Endothelial cell (in vitro differentiated cells): ENCODE results near the gene NBEA. TPM values are rescaled to one million over a fixed set of nuclear protein-coding genes. Genes with fewer than 3 reads are reported as not detected.

Experiments
- DNase-seq: peaks from one replicate; pipeline ENCODE4 v3.0.0; 2021; ENCODE audit warnings: low spot score
- H3K27ac Mint-ChIP-seq: one replicate; pipeline ENCODE4 v1.8.0; 2021; ENCODE audit warnings: mixed read lengths, inconsistent platforms; ENCODE audit not compliant: unreplicated experiment
- H3K27me3 Mint-ChIP-seq: one replicate; pipeline ENCODE4 v1.8.0; 2021; ENCODE audit warnings: mild to moderate bottlenecking, moderate library complexity, mixed read lengths, inconsistent platforms; ENCODE audit not compliant: unreplicated experiment
- H3K36me3 Mint-ChIP-seq: one replicate; pipeline ENCODE4 v1.8.0; 2021; ENCODE audit warnings: mild to moderate bottlenecking, low read depth, mixed read lengths, inconsistent platforms; ENCODE audit not compliant: unreplicated experiment
- H3K4me1 Mint-ChIP-seq: one replicate; pipeline ENCODE4 v1.8.0; 2021; ENCODE audit warnings: mild to moderate bottlenecking, mixed read lengths, inconsistent platforms; ENCODE audit not compliant: unreplicated experiment
- H3K4me3 Mint-ChIP-seq: one replicate; pipeline ENCODE4 v1.8.0; 2021; ENCODE audit warnings: mild to moderate bottlenecking, mixed read lengths, inconsistent platforms; ENCODE audit not compliant: unreplicated experiment
- H3K9me3 Mint-ChIP-seq: one replicate; pipeline ENCODE4 v1.8.0; 2021; ENCODE audit warnings: mixed read lengths, inconsistent platforms; ENCODE audit not compliant: unreplicated experiment
- long read RNA-seq: library from polyadenylated mRNA; unstranded; transcript quantifications from one replicate; pipeline ENCODE4 v2.0.0, GENCODE V29; 2020; ENCODE audit not compliant: unreplicated experiment
- total RNA-seq: library from RNA; stranded (reverse); fragmentation: NEBNext Ultra II Directional; extraction: Animal tissue kit (Norgen Biotek cat#: 25700); gene quantifications from one replicate; pipeline ENCODE4 v1.2.1, GENCODE V29; 2021; ENCODE audit not compliant: unreplicated experiment
- TF ChIP-seq, protein P1 (sequence below): fragments of 200-600 bp; sonication (generic); IDR thresholded peaks from one replicate; pipeline ENCODE4 v1.5.0; 2021; ENCODE audit warnings: antibody characterized with exemption; ENCODE audit not compliant: unreplicated experiment

NBEA gene, protein sequence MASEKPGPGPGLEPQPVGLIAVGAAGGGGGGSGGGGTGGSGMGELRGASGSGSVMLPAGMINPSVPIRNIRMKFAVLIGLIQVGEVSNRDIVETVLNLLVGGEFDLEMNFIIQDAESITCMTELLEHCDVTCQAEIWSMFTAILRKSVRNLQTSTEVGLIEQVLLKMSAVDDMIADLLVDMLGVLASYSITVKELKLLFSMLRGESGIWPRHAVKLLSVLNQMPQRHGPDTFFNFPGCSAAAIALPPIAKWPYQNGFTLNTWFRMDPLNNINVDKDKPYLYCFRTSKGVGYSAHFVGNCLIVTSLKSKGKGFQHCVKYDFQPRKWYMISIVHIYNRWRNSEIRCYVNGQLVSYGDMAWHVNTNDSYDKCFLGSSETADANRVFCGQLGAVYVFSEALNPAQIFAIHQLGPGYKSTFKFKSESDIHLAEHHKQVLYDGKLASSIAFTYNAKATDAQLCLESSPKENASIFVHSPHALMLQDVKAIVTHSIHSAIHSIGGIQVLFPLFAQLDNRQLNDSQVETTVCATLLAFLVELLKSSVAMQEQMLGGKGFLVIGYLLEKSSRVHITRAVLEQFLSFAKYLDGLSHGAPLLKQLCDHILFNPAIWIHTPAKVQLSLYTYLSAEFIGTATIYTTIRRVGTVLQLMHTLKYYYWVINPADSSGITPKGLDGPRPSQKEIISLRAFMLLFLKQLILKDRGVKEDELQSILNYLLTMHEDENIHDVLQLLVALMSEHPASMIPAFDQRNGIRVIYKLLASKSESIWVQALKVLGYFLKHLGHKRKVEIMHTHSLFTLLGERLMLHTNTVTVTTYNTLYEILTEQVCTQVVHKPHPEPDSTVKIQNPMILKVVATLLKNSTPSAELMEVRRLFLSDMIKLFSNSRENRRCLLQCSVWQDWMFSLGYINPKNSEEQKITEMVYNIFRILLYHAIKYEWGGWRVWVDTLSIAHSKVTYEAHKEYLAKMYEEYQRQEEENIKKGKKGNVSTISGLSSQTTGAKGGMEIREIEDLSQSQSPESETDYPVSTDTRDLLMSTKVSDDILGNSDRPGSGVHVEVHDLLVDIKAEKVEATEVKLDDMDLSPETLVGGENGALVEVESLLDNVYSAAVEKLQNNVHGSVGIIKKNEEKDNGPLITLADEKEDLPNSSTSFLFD (N-terminal part only)
- 11.7 TPM for total RNA-seq
- long read RNA-seq, partial matches to known transcripts: 1 of 1 reads
- long read RNA-seq, other reads (novel, unspliced or antisense): 0 of 1 reads

DNA sequence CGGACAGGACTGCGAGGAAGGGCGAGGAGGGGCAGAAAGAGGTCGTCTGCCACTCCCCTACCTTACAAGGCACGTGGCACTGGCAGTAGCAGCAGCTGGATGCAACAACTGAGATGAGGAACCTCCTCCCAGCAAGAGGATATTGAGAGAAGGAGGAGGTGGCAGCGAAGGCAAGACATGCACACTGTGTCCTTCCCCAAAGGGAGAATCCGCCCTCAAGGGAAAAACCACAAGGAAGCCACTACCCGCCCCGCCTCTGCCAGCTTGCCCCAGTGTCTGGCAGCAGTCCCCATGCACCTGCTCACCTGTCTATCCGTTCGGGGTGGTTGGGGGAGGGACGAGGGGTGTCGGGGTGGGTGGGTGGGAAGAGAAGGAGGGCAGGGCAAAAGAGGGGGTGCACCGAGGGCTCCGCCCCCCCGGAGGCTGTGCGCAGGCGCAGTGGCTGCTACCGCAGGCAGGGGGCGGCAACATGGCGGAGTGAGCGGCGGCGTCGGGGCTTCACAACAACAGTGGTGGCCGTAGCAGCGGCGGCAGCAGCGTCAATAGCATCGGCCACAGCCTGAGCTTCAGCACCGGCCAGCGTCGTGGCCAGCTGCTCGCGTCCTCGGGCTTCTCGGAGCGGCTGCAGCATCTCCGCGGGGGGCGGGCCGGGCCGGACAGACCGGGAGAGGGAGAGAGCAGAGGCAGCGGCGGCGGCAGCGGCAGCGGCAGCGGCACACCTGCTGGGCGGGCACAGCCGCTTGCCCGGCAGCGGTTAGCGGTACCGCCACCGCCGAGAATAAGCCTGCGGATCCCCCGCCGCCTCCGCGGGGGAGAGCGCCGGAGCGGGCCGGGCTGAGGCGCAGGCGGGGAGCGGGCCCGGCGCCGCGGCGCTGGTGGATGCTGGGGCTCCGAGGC lies at the start of gene NBEA:
Gene NBEA (plus strand): TSS at position 436 of the 897 bp plus-strand sequence. CDS start 551 bp downstream, outside the sequence.
- TF ChIP-seq, protein P1, sequence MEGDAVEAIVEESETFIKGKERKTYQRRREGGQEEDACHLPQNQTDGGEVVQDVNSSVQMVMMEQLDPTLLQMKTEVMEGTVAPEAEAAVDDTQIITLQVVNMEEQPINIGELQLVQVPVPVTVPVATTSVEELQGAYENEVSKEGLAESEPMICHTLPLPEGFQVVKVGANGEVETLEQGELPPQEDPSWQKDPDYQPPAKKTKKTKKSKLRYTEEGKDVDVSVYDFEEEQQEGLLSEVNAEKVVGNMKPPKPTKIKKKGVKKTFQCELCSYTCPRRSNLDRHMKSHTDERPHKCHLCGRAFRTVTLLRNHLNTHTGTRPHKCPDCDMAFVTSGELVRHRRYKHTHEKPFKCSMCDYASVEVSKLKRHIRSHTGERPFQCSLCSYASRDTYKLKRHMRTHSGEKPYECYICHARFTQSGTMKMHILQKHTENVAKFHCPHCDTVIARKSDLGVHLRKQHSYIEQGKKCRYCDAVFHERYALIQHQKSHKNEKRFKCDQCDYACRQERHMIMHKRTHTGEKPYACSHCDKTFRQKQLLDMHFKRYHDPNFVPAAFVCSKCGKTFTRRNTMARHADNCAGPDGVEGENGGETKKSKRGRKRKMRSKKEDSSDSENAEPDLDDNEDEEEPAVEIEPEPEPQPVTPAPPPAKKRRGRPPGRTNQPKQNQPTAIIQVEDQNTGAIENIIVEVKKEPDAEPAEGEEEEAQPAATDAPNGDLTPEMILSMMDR: peak; percentile 44
- H3K36me3 Mint-ChIP-seq: no peaks in the 10 kb centered on the region
- no peak within 1 kb of the TSS for H3K27ac Mint-ChIP-seq
- peak within 1 kb of the TSS; percentile 94 for H3K4me3 Mint-ChIP-seq
- peaks cover 7% of the 10 kb centered on the region for H3K27me3 Mint-ChIP-seq
- no peaks in the 10 kb centered on the region for H3K9me3 Mint-ChIP-seq
- DNase-seq: peak; percentile 81
- H3K4me1 Mint-ChIP-seq: peaks cover 22% of the 10 kb centered on the region

DNA sequence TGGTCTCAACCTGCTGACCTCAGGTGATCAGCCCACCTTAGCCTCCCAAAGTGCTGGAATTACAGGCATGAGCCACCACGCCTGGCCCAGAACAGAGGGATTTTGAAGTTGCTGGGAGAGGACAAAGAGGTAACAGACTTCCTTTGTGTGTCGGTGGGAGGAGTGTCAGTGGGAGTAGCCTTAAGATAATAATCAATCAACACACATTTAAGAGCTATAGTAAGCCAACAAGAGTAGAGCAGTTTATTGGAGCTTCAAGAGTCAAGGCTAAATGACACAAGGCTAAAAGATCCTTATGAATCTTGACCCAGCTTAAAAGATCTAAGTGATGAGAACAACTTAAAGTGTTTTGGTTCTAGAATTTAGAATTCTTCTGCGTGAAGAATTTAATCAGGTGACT lies 47.3 kb upstream of the NBEA start:
- DNase-seq: no peak
- Mint-ChIP-seq H3K9me3 (no peaks in the 10 kb centered on the region), H3K4me1 (no peaks in the 10 kb centered on the region), H3K27ac (no peak overlapping the region), H3K4me3 (no peak overlapping the region), H3K36me3 (no peaks in the 10 kb centered on the region), H3K27me3 (peaks cover 1% of the 10 kb centered on the region)
- TF ChIP-seq, protein P1: no peak

DNA sequence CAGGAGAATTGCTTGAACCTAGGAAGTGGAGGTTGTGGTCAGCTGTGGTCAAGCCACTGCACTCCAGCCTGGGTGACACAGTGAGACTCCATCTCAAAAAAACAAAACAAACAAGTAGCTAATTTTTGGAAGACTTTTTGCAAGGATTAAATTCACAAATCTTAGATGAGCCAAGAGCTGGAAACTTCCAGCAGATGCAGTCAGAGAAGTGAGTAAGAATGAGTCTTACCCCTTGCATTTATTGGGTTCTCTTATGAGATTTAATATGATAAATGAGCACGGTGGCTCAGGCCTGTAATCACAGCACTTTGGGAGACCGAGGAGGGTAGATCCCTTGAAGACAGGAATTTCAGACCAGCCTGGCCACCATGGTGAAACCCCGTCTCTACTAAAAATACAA lies 44.9 kb upstream of the NBEA start:
- Mint-ChIP-seq H3K27me3 (no peaks in the 10 kb centered on the region), H3K9me3 (no peaks in the 10 kb centered on the region), H3K4me1 (peaks cover 3% of the 10 kb centered on the region), H3K36me3 (no peaks in the 10 kb centered on the region), H3K4me3 (no peak overlapping the region), H3K27ac (no peak overlapping the region)
- DNase-seq: no peak
- TF ChIP-seq, protein P1: no peak

DNA sequence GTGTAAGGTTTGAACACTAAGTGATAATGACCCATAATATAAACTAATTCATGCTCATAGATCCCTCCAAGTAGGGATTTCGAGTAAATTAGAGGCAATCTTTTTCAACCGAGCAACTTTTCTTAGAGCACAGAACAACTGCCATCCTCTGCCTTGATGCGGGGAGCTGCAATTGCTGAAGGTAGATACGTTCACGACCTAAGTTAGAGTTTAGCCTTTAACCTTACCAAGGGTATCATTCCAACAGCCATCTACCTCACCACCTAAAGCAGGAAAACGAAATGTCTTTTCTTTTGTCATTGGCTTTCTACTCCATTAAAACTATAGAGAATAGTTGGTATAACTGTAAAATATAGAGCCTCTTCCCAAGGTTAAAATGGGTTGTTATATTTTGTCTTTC lies 42.2 kb upstream of the NBEA start:
- no peaks in the 10 kb centered on the region for H3K27me3 Mint-ChIP-seq
- DNase-seq: no peak
- H3K4me1 Mint-ChIP-seq: peaks cover 3% of the 10 kb centered on the region
- H3K27ac Mint-ChIP-seq: no peak overlapping the region
- TF ChIP-seq, protein P1: no peak
- H3K9me3 Mint-ChIP-seq: no peaks in the 10 kb centered on the region
- H3K36me3 Mint-ChIP-seq: no peaks in the 10 kb centered on the region
- no peak overlapping the region for H3K4me3 Mint-ChIP-seq
